IPS DF 19.7 (cell line): ENCODE measurements around the gene CPT1B.

ENCODE experiments used
- DNase-seq: peaks from one replicate; pipeline ENCODE4 v3.0.0-alpha.2; 2013; ENCODE audit warnings: low read depth, low spot score

Gene CPT1B

GRCh38 chr22:50585781-50586180, 7.6 kb upstream of the CPT1B start:
- DNase-seq: no peak

DNA sequence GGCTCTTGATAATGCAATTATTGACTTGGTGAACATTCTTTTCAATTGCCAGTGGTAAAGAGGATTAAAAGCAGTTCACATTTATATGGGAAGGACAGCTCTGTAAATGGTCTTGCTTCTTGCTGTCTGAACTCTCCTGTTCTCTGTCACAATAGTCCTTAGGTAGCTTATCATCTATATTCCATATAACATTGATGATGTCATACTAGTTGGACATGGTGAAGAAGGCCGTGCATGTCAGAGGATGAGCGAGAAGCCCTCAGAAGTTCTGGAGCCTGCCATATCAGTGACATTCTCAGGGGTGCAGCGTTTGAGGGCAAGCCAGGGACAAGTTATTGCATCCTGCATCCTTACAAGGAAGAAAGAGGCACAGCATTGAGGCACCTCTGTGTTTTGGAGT, 7.0 kb upstream of the CPT1B start:
- no peak for DNase-seq

DNA sequence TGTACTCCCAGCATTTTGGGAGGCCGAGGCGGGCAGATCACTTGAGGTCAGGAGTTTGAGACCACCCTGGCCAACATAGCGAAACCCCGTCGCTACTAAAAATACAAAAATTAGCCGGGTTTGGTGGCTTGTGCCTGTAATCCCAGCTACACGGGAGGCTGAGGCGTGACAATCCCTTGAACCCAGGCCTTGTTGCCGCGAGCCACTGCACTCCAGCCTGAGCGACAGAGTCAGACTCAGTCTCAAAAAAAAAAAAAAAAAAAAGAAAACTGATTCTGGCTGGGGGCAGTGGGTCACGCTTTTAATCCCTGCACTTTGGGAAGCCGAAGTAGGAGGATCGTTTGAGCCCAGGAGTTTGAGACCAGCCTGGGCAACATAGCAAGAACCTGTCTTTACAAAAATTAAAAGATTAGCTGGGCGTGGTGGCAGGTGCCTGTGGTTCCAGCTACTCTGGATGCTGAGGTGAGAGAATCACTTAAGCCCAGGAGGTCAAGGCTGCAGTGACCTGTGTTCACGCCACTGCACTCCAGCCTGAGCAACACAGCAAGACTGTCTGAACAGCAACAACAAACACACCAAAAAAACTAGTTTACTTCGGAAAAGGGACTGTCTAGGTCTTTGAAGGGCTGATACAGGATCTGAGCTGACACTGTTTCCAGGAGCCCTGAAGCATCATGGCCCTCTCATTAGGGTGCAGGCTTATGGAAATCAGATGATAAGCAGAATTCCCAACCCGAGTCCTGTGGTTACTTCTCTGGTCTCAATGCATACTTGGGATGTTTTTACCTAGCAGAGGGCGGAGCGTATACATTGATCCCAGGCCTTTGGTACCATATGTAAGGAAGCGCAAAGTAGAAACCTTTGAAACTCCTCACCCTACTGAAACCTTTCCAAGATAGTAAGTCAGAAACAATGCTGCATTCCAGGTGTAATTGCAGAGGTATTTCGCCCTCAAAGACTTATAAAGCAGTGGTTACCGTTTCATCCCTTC, 6.2 kb upstream of the CPT1B start:
- no peak for DNase-seq

- no peak for DNase-seq
These were observed 5.2 kb upstream of the CPT1B start for GRCh38 chr22:50583294-50583861.

- DNase-seq: peak; percentile 80
These were observed 4.5 kb upstream of the CPT1B start, which contains the start of gene CHKB for GRCh38 chr22:50582493-50583293. TSS of gene CHKB (minus strand) at chr22:50582849. CDS start at chr22:50582781, 68 bp downstream.

DNA sequence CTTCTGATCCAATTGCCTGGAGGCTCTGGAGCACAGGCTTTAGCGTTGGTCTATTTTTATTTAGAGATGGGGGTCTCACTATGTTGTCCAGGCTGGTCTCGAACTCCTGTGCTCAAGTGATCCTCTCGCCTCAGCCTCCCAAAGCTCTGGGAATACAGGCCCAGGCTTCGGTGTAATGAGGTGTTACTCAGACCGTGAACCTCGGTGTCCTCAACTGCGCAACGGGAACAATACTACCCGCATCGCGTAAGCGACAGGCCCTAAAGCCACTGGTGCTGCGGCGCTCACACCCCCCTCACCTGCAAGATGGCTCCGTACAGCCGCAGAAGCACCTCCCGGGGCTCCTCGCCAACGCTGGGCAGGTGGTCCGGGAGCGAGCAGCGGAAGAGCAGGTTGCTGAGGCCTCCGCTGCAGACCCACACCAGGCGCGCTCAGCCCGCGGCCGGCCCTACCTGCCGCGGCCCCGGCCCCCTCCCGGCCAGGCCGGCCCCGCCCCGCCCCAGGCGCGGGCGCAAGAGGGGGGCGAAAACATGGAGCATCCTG, 3.8 kb upstream of the CPT1B start:
- no peak for DNase-seq

- DNase-seq: no peak
These were observed 3.1 kb upstream of the CPT1B start for GRCh38 chr22:50581031-50581949.

- DNase-seq: no peak
These were observed 1.5 kb upstream of the CPT1B start for GRCh38 chr22:50579752-50580151.

DNA sequence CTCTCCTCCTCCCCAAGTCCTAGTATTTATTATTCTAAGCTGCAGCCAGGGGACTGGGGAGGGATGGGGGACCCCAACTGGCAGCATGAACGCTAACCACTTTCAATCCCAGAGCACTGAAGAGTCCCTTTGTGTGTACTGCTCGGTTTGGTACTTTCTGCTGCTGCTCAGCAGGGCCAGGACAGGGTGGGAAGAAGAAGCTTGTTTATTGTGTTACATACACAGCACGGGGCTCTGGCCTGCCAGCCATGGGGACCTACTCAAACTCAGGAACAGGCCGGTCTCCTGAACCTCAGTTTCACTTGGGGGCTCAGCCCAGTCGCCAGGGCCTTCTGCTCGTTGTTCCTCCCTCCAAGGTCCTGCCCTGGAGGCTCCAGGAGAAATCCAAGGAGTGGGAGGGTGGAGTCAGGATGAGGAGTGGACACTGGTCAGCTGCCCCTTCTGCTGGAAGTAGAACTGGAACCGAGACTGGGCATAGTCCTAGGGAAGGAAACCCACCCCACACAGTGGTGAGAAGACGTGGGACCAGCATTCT, 616 bp upstream of the CPT1B start:
- no peak for DNase-seq

GRCh38 chr22:50577697-50577986, 585 bp downstream of the CPT1B start:
- DNase-seq: no peak

- DNase-seq: no peak
These were observed 1.2 kb downstream of the CPT1B start for GRCh38 chr22:50576806-50577696.

DNA sequence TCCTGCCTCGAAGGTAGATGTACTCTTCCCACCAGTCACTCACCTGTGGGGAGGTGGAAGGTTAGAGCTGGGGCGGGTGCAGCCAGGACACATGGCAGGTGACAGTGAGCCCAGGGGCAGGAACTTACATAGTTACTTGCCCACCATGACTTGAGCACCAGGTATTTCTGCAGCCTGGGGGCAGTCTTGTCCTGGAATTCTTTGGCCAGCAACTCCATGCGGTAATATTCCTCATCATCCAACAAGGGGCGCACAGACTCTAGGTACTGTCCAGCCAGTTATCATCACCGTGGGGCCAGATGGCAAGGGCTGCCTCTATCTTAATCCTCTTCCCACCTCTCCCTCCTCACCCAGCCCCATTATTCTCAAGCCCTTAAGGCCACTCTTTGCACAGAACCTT, 2.2 kb downstream of the CPT1B start:
- DNase-seq: no peak

DNA sequence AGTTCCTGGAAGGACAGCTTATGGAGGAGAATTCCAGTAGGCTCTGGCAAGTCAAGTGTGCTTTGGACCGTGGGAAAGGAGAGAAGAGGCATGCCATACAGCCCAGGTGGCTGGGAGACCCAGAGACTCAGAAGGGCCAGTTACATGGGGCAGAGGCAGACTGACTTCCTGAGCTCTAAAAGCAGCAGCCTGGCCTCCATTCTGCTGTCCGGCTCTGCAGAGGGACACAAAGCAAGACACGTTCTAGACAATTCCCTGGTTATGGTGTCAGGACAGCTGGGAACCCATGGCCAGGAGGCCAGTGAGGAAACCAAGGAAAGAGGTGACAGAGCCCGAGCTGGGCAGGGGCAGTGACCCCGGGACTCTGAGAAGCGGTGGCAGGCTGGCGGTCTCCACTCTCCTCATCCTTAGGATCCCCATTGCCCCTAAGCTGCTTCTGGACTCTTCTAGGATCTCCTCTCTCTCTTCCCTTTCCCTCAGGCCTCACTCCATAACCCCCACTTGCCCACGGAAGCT, 2.7 kb downstream of the CPT1B start:
- no peak for DNase-seq

- no peak for DNase-seq
These were observed 3.9 kb downstream of the CPT1B start for GRCh38 chr22:50574383-50574755.

- no peak for DNase-seq
These were observed 4.5 kb downstream of the CPT1B start for GRCh38 chr22:50573491-50574382.

DNA sequence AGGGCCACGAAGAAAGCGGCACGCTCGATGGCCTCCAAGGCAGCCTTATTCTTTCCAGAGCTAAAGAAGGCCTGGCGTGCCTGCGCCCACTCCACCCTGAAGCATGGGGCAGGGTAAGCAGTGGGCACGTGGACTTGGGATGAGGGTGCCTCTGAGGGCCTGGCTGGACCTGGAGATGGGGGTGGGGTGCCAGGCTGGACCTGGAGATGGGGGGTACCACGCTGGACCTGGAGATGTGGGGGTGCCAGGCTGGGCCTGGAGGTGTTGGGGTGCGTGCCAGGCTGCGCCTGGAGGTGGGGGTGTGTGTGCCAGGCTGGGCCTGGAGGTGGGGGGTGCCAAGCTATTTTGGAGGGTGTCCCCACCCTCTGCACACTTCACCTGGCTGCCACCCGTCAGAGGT, 5.3 kb downstream of the CPT1B start:
- DNase-seq: no peak

DNA sequence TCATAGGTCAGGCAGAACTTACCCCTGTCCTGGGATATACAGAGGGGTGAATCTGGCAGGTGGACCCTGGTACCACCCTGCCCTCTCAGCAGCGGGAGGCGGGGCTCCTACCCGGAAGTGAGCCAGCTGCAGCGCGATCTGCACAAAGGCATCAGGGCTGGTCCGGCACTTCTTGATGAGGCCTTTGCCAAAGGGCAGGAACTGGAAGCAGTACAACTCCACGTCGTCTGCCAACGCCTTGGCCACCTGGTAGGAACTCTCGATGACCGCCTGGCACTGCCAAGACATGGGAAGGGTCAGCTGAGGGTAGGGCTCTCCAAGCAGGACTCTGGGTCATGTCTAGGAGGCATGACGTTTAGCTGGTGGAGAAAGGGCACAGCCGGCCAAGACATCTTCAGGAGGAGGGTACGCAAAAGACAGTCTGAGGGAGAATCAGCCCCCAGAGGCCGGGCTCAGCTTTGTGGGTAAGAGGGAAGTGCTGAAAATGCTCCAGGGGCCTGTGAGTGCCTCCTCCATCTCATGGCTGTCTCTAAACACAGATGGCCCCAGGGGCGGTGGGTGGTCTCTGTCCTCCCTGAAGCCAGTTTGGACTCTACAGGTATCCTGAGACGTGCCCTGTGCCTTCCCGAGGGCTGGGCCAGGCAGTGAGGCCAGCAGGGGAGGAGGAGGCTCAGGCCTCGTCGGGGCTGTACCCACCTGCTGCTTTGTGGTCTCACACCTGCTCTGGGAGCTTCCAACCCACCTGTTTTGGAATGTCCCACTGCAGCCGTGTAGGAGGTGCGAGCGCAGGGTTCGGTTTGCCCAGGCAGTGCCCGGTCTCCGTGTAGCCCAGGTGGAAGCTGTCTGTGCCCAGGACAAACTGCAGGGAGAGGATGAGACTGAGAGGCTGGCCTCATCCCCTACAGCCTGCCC, 6.7 kb downstream of the CPT1B start:
- no peak for DNase-seq
